SK-N-SH (cell line): Measurements from ENCODE around the gene MPIG6B. TPM values are rescaled to one million over a fixed set of nuclear protein-coding genes. Genes with fewer than 3 reads are reported as not detected.

Source experiments
- CTCF ChIA-PET: fragments of 300-600, 350-600 bp; formaldehyde crosslinking; extraction: SDS; loops from one replicate; lab custom pipeline; 2021; lab: Yijun Ruan, JAX
- POLR2A ChIA-PET: fragments of 350-600 bp; sonication (Branson Sonifier 250); formaldehyde crosslinking; extraction: SDS; loops from one replicate; lab custom pipeline; 2020; ENCODE audit warnings: antibody characterized with exemption, inconsistent platforms; lab: Yijun Ruan, JAX
- DNase-seq: peaks from one replicate; pipeline ENCODE4 v3.0.0; 2012
- H2AFZ ChIP-seq: fragments of 200-600 bp; sonication (generic); 2 replicates; pipeline ENCODE4 v1.8.1; 2016; ENCODE audit warnings: antibody characterized with exemption, mild to moderate bottlenecking, low read depth
- H3F3A ChIP-seq: fragments of 200-600 bp; sonication (generic); replicated peaks from 2 replicates; pipeline ENCODE3; 2016; ENCODE audit warnings: antibody characterized with exemption, mild to moderate bottlenecking; ENCODE audit not compliant: insufficient read depth
- H3K27ac ChIP-seq, 2 experiments: fragments of 200-500 bp in 1 of 2; fragments of 200-600 bp in 1 of 2; sonication (Bioruptor generic) in 1 of 2; sonication (generic), shearing (Covaris generic) in 1 of 2; 2 replicates each; pipeline versions ENCODE4 v1.5.1 to v1.6.1; 2014 to 2016; ENCODE audit warnings: low read depth in 2 of 2, inconsistent platforms in 1 of 2, low read length in 1 of 2, mild to moderate bottlenecking in 1 of 2, mixed read lengths in 1 of 2
- H3K27me3 ChIP-seq: fragments of 200-600 bp; sonication (generic), shearing (Covaris generic); 2 replicates; pipeline ENCODE4 v1.6.1; 2016; ENCODE audit warnings: mixed run types; ENCODE audit not compliant: insufficient read depth
- H3K36me3 ChIP-seq, 2 experiments: fragments of 200-500 bp in 1 of 2; fragments of 200-600 bp in 1 of 2; sonication (Bioruptor generic) in 1 of 2; sonication (generic) in 1 of 2; replicated peaks in 1 of 2; 2 replicates each; pipeline versions ENCODE3 to v1.5.1; 2014 to 2016; ENCODE audit warnings: low read length in 1 of 2, mild to moderate bottlenecking in 1 of 2; ENCODE audit not compliant: insufficient read depth in 2 of 2, control insufficient read depth in 1 of 2
- H3K4me1 ChIP-seq, 2 experiments: fragments of 200-500 bp in 1 of 2; fragments of 200-600 bp in 1 of 2; sonication (Bioruptor generic) in 1 of 2; sonication (generic), shearing (Covaris generic) in 1 of 2; 2 replicates each; pipeline versions ENCODE4 v1.5.1 to v1.6.1; 2014 to 2016; ENCODE audit warnings: low read depth in 1 of 2, low read length in 1 of 2, mixed run types in 1 of 2; ENCODE audit not compliant: insufficient read depth in 2 of 2, control insufficient read depth in 1 of 2
- H3K4me2 ChIP-seq: fragments of 200-600 bp; sonication (generic), shearing (Covaris generic); 2 replicates; pipeline ENCODE4 v1.6.1; 2017; ENCODE audit warnings: mixed run types
- H3K4me3 ChIP-seq, 2 experiments: fragments of 200-500 bp in 1 of 2; fragments of 200-600 bp in 1 of 2; sonication (Bioruptor generic) in 1 of 2; sonication (generic), shearing (Covaris generic) in 1 of 2; 2 replicates each; pipeline versions ENCODE4 v1.5.1 to v1.8.1; 2014 to 2016; ENCODE audit warnings: low read depth in 2 of 2, inconsistent platforms in 1 of 2, low read length in 1 of 2, mild to moderate bottlenecking in 1 of 2, mixed read lengths in 1 of 2, moderate library complexity in 1 of 2
- H3K79me2 ChIP-seq: fragments of 200-600 bp; sonication (generic); 2 replicates; pipeline ENCODE4 v1.8.1; 2017; ENCODE audit warnings: mild to moderate bottlenecking; ENCODE audit not compliant: insufficient read depth
- H3K9ac ChIP-seq: fragments of 200-600 bp; sonication (generic); 2 replicates; pipeline ENCODE4 v1.6.1; 2017; ENCODE audit warnings: mixed run types
- H3K9me2 ChIP-seq: fragments of 200-600 bp; sonication (generic); 2 replicates; pipeline ENCODE4 v1.6.1; 2017; ENCODE audit warnings: mixed run types
- H3K9me3 ChIP-seq: fragments of 200-600 bp; sonication (generic); 2 replicates; pipeline ENCODE4 v1.6.1; 2017; ENCODE audit warnings: mixed run types, mild to moderate bottlenecking, moderate library complexity
- H4K20me1 ChIP-seq: fragments of 200-600 bp; sonication (generic); 2 replicates; pipeline ENCODE4 v1.6.1; 2017; ENCODE audit warnings: mild to moderate bottlenecking, mixed run types; ENCODE audit not compliant: insufficient read depth
- EZH2phosphoT487 ChIP-seq: fragments of 200-600 bp; sonication (generic); IDR thresholded peaks from 2 replicates; pipeline ENCODE4 v1.6.1; 2017; ENCODE audit warnings: low read depth, mixed run types, mild to moderate bottlenecking, antibody characterized with exemption, moderate library complexity, borderline replicate concordance
- FOSL2 ChIP-seq: IDR thresholded peaks from 2 replicates; pipeline ENCODE4 v1.4.0; 2012; ENCODE audit warnings: low read depth, mild to moderate bottlenecking, moderate library complexity, borderline replicate concordance
- FOXM1 ChIP-seq: IDR thresholded peaks from 2 replicates; pipeline ENCODE4 v1.4.0; 2012; ENCODE audit warnings: low read depth, mild to moderate bottlenecking
- GABPA ChIP-seq: IDR thresholded peaks from 2 replicates; pipeline ENCODE4 v1.4.0; 2012; ENCODE audit warnings: low read depth, mild to moderate bottlenecking
- NFIC ChIP-seq: IDR thresholded peaks from 2 replicates; pipeline ENCODE4 v1.4.0; 2012; ENCODE audit warnings: borderline replicate concordance
- RXRA ChIP-seq: IDR thresholded peaks from 2 replicates; pipeline ENCODE4 v1.4.0; 2012; ENCODE audit warnings: low read depth, mild to moderate bottlenecking, borderline replicate concordance
- SMC3 ChIP-seq: IDR thresholded peaks from 2 replicates; pipeline ENCODE4 v1.6.1; 2012; ENCODE audit warnings: low read depth, low read length, improper control_type of control experiment
- TEAD4 ChIP-seq: IDR thresholded peaks from 2 replicates; pipeline ENCODE4 v1.4.0; 2012; ENCODE audit warnings: mild to moderate bottlenecking, borderline replicate concordance; ENCODE audit not compliant: insufficient read depth
- WGBS: methylation state at CpG from one replicate; pipeline ENCODE4 v1.1.6; 2017; ENCODE audit warnings: low lambda C conversion rate; 5-methylcytosine and 5-hydroxymethylcytosine counted together
- polyA plus RNA-seq, 3 experiments: library from polyadenylated mRNA; depleted of rRNA; stranded (reverse); fragments of >200 nt; gene quantifications; 2 replicates each; pipeline ENCODE4 v1.2.3, GENCODE V29; 2012
- TF ChIP-seq, protein P1 (sequence below): IDR thresholded peaks from 2 replicates; pipeline ENCODE4; 2012
- TF ChIP-seq, protein P2 (sequence below): IDR thresholded peaks from 2 replicates; pipeline ENCODE4 v1.4.0; 2012; ENCODE audit warnings: low read depth
- TF ChIP-seq, protein P3 (sequence below): IDR thresholded peaks from 2 replicates; pipeline ENCODE4 v1.6.1; 2012; ENCODE audit warnings: mild to moderate bottlenecking, low read depth, low read length, moderate library complexity
- TF ChIP-seq, protein P4 (sequence below): IDR thresholded peaks from 2 replicates; pipeline ENCODE4 v1.4.0; 2012; ENCODE audit warnings: low read depth, borderline replicate concordance
- TF ChIP-seq, protein P5 (sequence below): IDR thresholded peaks from 2 replicates; pipeline ENCODE4 v1.4.0; 2012; ENCODE audit warnings: low read depth, borderline replicate concordance

MPIG6B gene
- polyA plus RNA-seq, 1 of the 3 experiments (the other 2 are of a cell fraction), result not detected

DNA sequence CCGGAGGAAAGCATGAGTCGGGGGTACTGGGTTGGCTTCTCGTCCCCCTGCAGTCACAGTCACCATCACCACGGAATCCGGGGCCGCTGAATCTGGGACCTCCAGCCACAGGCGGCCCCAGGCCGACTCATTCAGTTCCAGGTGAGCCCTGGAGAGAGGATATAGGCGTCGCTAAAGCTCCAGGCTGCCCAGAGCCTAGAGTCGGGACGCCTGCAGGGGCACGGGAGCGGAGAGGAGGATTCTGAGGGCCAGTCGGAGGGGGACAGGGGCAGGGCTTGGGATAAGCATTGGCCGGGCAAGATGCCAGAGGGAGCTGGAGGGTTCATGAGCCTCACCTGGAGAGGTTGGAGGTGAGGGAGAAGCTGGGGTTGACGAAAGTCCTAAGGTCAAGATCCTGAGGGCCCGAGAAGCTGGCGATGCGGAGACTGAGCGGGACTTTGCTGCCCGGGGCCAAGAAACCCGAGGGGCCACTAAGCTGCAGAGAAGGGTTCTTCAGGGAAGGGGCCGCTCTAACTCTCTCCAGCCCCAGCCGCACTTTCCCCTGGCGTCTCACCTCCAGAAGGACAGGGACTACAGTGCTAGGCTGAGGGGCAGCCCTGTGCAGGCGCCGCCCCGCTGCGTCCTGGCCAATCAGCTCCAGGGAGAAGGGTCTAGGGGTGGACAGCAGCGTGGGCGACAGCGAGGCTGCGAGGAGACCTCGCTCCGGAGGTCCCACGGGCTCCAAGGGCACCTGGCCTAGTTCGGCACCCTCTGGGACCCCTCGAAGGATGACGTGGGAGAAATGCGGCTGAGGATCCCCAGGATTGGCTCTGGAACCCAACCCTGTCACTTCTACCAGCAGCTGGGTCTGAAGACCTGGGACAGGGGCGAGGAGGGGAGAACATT, 43.0 kb downstream of the MPIG6B start:
- ChIA-PET POLR2A (interaction anchor here (0.6 to 1.2 kb wide), 5 partner anchors 24 to 49 kb away, joined by 3 to 5 read pairs (median 3); partner anchors contain the start of genes DDAH2, HSPA1A and HSPA1L), CTCF (interaction anchor here (0.7 to 2.3 kb wide), 8 partner anchors 11 to 330 kb away, joined by 3 to 12 read pairs (median 4); partner anchors contain the start of genes DDAH2 and VWA7)
- WGBS, result 64% methylated on average over 35 of the region's 42 CpGs
- Histone ChIP-seq H3K36me3 (no peaks in the 10 kb centered on the region), H2AFZ (peak overlapping the region; percentile 71; the same call in 1 of the 2 replicates), H3K4me1 (peaks cover 0 to 8% of the 10 kb centered on the region in 2 experiments; a peak in 1 of 4 replicates), H3K79me2 (no peaks in the 10 kb centered on the region), H3K4me2 (no peak overlapping the region; the same call in 1 of the 2 replicates), H3K9ac (no peak overlapping the region), H3K27ac (no peak overlapping the region), H3K4me3 (peak overlapping the region in 1 of 2 experiments; percentile 29; a peak in 1 of 4 replicates), H3F3A (peaks cover 2% of the 10 kb centered on the region), H3K9me3 (no peaks in the 10 kb centered on the region), H4K20me1 (no peaks in the 10 kb centered on the region), H3K9me2 (no peaks in the 10 kb centered on the region), H3K27me3 (no peaks in the 10 kb centered on the region)
- no peak for TF ChIP-seq SMC3
- TF ChIP-seq FOSL2, result no peak
- no peak for TF ChIP-seq GABPA
- TF ChIP-seq, protein P1, sequence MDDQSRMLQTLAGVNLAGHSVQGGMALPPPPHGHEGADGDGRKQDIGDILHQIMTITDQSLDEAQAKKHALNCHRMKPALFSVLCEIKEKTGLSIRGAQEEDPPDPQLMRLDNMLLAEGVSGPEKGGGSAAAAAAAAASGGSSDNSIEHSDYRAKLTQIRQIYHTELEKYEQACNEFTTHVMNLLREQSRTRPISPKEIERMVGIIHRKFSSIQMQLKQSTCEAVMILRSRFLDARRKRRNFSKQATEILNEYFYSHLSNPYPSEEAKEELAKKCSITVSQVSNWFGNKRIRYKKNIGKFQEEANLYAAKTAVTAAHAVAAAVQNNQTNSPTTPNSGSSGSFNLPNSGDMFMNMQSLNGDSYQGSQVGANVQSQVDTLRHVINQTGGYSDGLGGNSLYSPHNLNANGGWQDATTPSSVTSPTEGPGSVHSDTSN, result no peak
- TF ChIP-seq, protein P2, sequence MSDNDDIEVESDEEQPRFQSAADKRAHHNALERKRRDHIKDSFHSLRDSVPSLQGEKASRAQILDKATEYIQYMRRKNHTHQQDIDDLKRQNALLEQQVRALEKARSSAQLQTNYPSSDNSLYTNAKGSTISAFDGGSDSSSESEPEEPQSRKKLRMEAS, result no peak
- TF ChIP-seq FOXM1, result no peak
- DNase-seq, result peak; percentile 90

DNA sequence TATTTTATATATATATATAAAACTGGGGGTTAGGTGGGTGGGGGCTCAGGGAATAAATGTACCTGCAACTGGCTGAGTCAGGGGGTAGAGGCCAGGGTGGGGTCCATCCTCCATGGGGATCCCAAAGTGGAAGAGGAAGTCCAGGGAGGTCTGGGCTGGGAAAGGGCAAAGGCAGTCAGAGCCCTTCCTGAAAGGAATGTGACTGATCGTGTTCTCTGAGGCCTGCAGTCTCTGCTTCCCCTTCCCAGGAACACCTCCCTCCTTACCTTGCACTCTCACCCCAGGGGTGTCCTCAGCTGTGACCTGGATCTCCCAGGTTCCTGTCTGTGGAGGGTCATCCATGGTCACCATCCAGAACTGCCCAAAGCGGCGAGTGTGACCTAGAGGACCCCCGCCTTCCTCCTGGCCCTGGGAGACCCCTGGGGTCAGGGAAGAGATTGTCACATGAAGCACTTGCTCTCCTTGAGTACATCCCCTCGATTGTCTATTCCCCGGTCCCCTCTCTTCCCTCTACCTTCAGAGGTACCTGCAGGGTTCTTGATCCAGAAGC, 44.0 kb downstream of the MPIG6B start:
- ChIA-PET POLR2A (interaction anchor here (1.2 kb wide), 1 partner anchor 38 kb away, joined by 5 read pairs; the partner anchor contains the start of gene DDAH2), CTCF (interaction anchor here (1.0 to 2.3 kb wide), 3 partner anchors 10 to 329 kb away, joined by 3 to 12 read pairs (median 3); partner anchors contain the start of gene VWA7)
- Histone ChIP-seq H3K36me3 (no peaks in the 10 kb centered on the region), H3K27me3 (no peaks in the 10 kb centered on the region), H3K4me2 (no peak overlapping the region), H3K9ac (no peak overlapping the region), H3K79me2 (no peaks in the 10 kb centered on the region), H3K4me1 (peaks cover 0 to 8% of the 10 kb centered on the region in 2 experiments; a peak in 1 of 4 replicates), H3K4me3 (no peak overlapping the region), H4K20me1 (no peaks in the 10 kb centered on the region), H3K9me3 (no peaks in the 10 kb centered on the region), H3K9me2 (no peaks in the 10 kb centered on the region), H2AFZ (no peak overlapping the region), H3F3A (peaks cover 2% of the 10 kb centered on the region), H3K27ac (no peak overlapping the region)
- DNase-seq, result no peak
- 94% methylated on average over 6 of the region's 6 CpGs for WGBS
- TF ChIP-seq, protein P3, sequence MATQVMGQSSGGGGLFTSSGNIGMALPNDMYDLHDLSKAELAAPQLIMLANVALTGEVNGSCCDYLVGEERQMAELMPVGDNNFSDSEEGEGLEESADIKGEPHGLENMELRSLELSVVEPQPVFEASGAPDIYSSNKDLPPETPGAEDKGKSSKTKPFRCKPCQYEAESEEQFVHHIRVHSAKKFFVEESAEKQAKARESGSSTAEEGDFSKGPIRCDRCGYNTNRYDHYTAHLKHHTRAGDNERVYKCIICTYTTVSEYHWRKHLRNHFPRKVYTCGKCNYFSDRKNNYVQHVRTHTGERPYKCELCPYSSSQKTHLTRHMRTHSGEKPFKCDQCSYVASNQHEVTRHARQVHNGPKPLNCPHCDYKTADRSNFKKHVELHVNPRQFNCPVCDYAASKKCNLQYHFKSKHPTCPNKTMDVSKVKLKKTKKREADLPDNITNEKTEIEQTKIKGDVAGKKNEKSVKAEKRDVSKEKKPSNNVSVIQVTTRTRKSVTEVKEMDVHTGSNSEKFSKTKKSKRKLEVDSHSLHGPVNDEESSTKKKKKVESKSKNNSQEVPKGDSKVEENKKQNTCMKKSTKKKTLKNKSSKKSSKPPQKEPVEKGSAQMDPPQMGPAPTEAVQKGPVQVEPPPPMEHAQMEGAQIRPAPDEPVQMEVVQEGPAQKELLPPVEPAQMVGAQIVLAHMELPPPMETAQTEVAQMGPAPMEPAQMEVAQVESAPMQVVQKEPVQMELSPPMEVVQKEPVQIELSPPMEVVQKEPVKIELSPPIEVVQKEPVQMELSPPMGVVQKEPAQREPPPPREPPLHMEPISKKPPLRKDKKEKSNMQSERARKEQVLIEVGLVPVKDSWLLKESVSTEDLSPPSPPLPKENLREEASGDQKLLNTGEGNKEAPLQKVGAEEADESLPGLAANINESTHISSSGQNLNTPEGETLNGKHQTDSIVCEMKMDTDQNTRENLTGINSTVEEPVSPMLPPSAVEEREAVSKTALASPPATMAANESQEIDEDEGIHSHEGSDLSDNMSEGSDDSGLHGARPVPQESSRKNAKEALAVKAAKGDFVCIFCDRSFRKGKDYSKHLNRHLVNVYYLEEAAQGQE, result no peak
- TF ChIP-seq EZH2phosphoT487 (no peak), TEAD4 (no peak), RXRA (no peak), NFIC (no peak)
- TF ChIP-seq, protein P1, result no peak
- TF ChIP-seq, protein P4, sequence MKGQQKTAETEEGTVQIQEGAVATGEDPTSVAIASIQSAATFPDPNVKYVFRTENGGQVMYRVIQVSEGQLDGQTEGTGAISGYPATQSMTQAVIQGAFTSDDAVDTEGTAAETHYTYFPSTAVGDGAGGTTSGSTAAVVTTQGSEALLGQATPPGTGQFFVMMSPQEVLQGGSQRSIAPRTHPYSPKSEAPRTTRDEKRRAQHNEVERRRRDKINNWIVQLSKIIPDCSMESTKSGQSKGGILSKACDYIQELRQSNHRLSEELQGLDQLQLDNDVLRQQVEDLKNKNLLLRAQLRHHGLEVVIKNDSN, result no peak
- TF ChIP-seq, protein P5, sequence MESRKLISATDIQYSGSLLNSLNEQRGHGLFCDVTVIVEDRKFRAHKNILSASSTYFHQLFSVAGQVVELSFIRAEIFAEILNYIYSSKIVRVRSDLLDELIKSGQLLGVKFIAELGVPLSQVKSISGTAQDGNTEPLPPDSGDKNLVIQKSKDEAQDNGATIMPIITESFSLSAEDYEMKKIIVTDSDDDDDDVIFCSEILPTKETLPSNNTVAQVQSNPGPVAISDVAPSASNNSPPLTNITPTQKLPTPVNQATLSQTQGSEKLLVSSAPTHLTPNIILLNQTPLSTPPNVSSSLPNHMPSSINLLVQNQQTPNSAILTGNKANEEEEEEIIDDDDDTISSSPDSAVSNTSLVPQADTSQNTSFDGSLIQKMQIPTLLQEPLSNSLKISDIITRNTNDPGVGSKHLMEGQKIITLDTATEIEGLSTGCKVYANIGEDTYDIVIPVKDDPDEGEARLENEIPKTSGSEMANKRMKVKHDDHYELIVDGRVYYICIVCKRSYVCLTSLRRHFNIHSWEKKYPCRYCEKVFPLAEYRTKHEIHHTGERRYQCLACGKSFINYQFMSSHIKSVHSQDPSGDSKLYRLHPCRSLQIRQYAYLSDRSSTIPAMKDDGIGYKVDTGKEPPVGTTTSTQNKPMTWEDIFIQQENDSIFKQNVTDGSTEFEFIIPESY, result no peak
